Urinary bladder (tissue), 4 donors: ENCODE measurements around the gene MSH6. TPM values are rescaled to one million over a fixed set of nuclear protein-coding genes. Genes with fewer than 3 reads are reported as not detected.

Experiments used
- DNase-seq: peaks from one replicate; pipeline ENCODE4 v3.0.0-alpha.2; 2015; ENCODE audit errors: extremely low spot score
- H3K27ac ChIP-seq: one replicate; pipeline ENCODE4 v1.5.1; 2013; ENCODE audit warnings: low read depth, mild to moderate bottlenecking, moderate library complexity
- H3K36me3 ChIP-seq: one replicate; pipeline ENCODE4 v1.6.1; 2013; ENCODE audit warnings: mild to moderate bottlenecking, moderate library complexity; ENCODE audit not compliant: insufficient read depth
- H3K4me1 ChIP-seq: one replicate; pipeline ENCODE4 v1.6.1; 2013; ENCODE audit warnings: mild to moderate bottlenecking, moderate library complexity; ENCODE audit not compliant: insufficient read depth
- H3K4me3 ChIP-seq: one replicate; pipeline ENCODE4 v1.5.1; 2013; ENCODE audit warnings: low read depth, low read length
- WGBS: extraction: QIAGEN DNeasy Blood & Tissue Kit; methylation state at CpG from one replicate; pipeline ENCODE4 v1.1.7; 2013; 5-methylcytosine and 5-hydroxymethylcytosine counted together
- polyA plus RNA-seq: library from polyadenylated mRNA; stranded (reverse); fragments of 200-250 nt; gene quantifications from one replicate; pipeline ENCODE4 v1.2.3, GENCODE V29; 2013
- total RNA-seq: library from RNA; depleted of rRNA; stranded (reverse); fragments of >200 nt; gene quantifications from one replicate; pipeline ENCODE4 v1.2.3, GENCODE V29; 2014
- donor health status: healthy with polysubstance abuse.
- donor health status: healthy.

The MSH6 gene
- total and polyA plus RNA-seq, 2 donors, result 28.4 to 64.3 TPM

- no peaks in the 10 kb centered on the region for H3K4me1 ChIP-seq
- no peak overlapping the region for H3K27ac ChIP-seq
- no peaks in the 10 kb centered on the region for H3K36me3 ChIP-seq
- WGBS, result 32% methylated on average over 28 of the region's 28 CpGs
- no peak overlapping the region for H3K4me3 ChIP-seq
- DNase-seq, result no peak
Measured at GRCh38 chr2:47767880-47768609, 14.9 kb upstream of the MSH6 start.

GRCh38 chr2:47769318-47769717 lies 13.6 kb upstream of the MSH6 start:
- Histone ChIP-seq H3K4me1 (no peaks in the 10 kb centered on the region), H3K4me3 (no peak overlapping the region), H3K27ac (no peak overlapping the region), H3K36me3 (no peaks in the 10 kb centered on the region)
- DNase-seq, result no peak
- 95% methylated on average over 9 of the region's 9 CpGs for WGBS

GRCh38 chr2:47771211-47771610 lies 11.7 kb upstream of the MSH6 start:
- Histone ChIP-seq H3K4me3 (no peak overlapping the region), H3K36me3 (no peaks in the 10 kb centered on the region), H3K27ac (no peak overlapping the region), H3K4me1 (no peaks in the 10 kb centered on the region)
- DNase-seq, result no peak

GRCh38 chr2:47772343-47772742 lies 10.6 kb upstream of the MSH6 start:
- H3K4me1 ChIP-seq, result no peaks in the 10 kb centered on the region
- no peak for DNase-seq
- H3K36me3 ChIP-seq, result no peaks in the 10 kb centered on the region
- over 99% methylated on average over 2 of the region's 2 CpGs for WGBS
- H3K4me3 ChIP-seq, result no peak overlapping the region
- no peak overlapping the region for H3K27ac ChIP-seq

GRCh38 chr2:47774567-47774966 lies 8.4 kb upstream of the MSH6 start:
- H3K36me3 ChIP-seq, result no peaks in the 10 kb centered on the region
- no peak overlapping the region for H3K27ac ChIP-seq
- H3K4me1 ChIP-seq, result no peaks in the 10 kb centered on the region
- H3K4me3 ChIP-seq, result no peak overlapping the region
- no peak for DNase-seq

GRCh38 chr2:47777277-47777937 lies 5.5 kb upstream of the MSH6 start:
- 83% methylated on average over 13 of the region's 13 CpGs for WGBS
- H3K36me3 ChIP-seq, result no peaks in the 10 kb centered on the region
- H3K4me1 ChIP-seq, result no peaks in the 10 kb centered on the region
- H3K4me3 ChIP-seq, result no peak overlapping the region
- no peak overlapping the region for H3K27ac ChIP-seq
- DNase-seq, result no peak

- 84% methylated on average over 8 of the region's 8 CpGs for WGBS
- DNase-seq, result no peak
- Histone ChIP-seq H3K4me3 (no peak overlapping the region), H3K27ac (no peak overlapping the region), H3K36me3 (no peaks in the 10 kb centered on the region), H3K4me1 (no peaks in the 10 kb centered on the region)
Measured at GRCh38 chr2:47778698-47779425, 4.1 kb upstream of the MSH6 start.

- no peak for DNase-seq
- Histone ChIP-seq H3K27ac (no peak overlapping the region), H3K4me3 (no peak overlapping the region), H3K4me1 (no peaks in the 10 kb centered on the region), H3K36me3 (no peaks in the 10 kb centered on the region)
- 84% methylated on average over 8 of the region's 8 CpGs for WGBS
Measured at GRCh38 chr2:47779426-47779790, 3.5 kb upstream of the MSH6 start.

GRCh38 chr2:47782381-47782670 lies 619 bp upstream of the MSH6 start:
- H3K4me3 ChIP-seq, result peak overlapping the region; percentile 96
- H3K4me1 ChIP-seq, result no peaks in the 10 kb centered on the region
- DNase-seq, result no peak
- H3K27ac ChIP-seq, result peak overlapping the region; percentile 95
- 4% methylated on average over 7 of the region's 7 CpGs for WGBS
- H3K36me3 ChIP-seq, result no peaks in the 10 kb centered on the region

GRCh38 chr2:47783486-47784351 lies 774 bp downstream of the MSH6 start:
- 1% methylated on average over 67 of the region's 71 CpGs for WGBS
- Histone ChIP-seq H3K4me3 (peak overlapping the region; percentile 96), H3K27ac (peak overlapping the region; percentile 79), H3K4me1 (no peaks in the 10 kb centered on the region), H3K36me3 (no peaks in the 10 kb centered on the region)
- DNase-seq, result peak; percentile 50

- Histone ChIP-seq H3K4me3 (peak overlapping the region; percentile 96), H3K27ac (no peak overlapping the region), H3K36me3 (no peaks in the 10 kb centered on the region), H3K4me1 (no peaks in the 10 kb centered on the region)
- WGBS, result 14% methylated on average over 28 of the region's 28 CpGs
- no peak for DNase-seq
Measured at GRCh38 chr2:47784352-47784851, 1.5 kb downstream of the MSH6 start.

- Histone ChIP-seq H3K4me3 (no peak overlapping the region), H3K36me3 (no peaks in the 10 kb centered on the region), H3K4me1 (no peaks in the 10 kb centered on the region), H3K27ac (no peak overlapping the region)
- no peak for DNase-seq
- 77% methylated on average over 7 of the region's 7 CpGs for WGBS
Measured at GRCh38 chr2:47785986-47786385, 3.0 kb downstream of the MSH6 start.

- Histone ChIP-seq H3K4me1 (no peaks in the 10 kb centered on the region), H3K4me3 (no peak overlapping the region), H3K36me3 (peaks cover 5% of the 10 kb centered on the region), H3K27ac (no peak overlapping the region)
- DNase-seq, result no peak
- 89% methylated on average over 2 of the region's 2 CpGs for WGBS
Measured at GRCh38 chr2:47796090-47796697, 13.2 kb downstream of the MSH6 start.
